Activated CD8-positive, alpha-beta memory T cell treated with anti-CD3 and anti-CD28 coated beads for 48 hours (primary cell): ENCODE results near the gene RNF6.

ENCODE experiments used
- DNase-seq, 3 experiments: peaks; one replicate each; pipeline ENCODE4 v3.0.0-alpha.2; 2020; ENCODE audit warnings: low read depth in 2 of 3, low spot score in 2 of 3

The RNF6 gene

GRCh38 chr13:26227166-26227971 lies 5.3 kb upstream of the RNF6 start:
- DNase-seq, result no peak

DNA sequence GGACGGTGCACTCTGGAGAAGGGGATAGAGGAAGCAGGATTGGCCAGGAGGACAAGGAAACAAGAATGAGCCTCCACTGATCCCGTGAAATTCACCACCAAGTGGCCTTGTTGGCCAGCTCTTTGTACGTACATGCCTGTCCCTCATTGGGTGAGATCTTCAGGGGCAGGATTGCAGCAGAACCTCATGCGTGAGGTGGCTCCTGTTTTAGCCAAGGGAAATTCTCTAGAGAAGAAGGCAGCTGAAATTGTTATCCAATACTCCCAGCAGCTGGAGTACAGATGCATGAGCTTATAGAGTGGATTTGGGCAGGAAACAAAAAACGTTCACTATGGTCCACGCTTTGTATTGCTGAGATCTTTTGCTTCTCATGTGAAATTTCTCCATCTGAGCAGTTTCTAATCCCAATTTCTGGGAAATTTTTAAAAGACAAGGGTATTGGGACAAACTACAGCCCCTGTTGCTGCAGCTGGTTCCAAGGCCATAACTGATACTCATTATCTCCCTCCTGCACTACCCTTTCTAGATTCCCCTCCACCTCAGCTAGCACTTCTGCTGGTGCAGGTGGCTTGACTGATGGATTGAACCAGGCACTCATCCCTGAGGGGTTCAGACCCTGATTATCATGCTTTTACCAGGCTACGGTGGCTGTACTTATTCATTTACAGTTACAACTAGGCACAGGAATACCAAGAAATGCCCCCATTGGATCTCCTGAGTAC lies 3.9 kb upstream of the RNF6 start:
- no peak for DNase-seq

- no peak for DNase-seq
Observed at GRCh38 chr13:26222520-26223046, 469 bp upstream of the RNF6 start.

- peak in 1 of 3 experiments; percentile 2 for DNase-seq
Observed at GRCh38 chr13:26221399-26221720, 754 bp downstream of the RNF6 start.

GRCh38 chr13:26220575-26220974 lies 1.5 kb downstream of the RNF6 start:
- no peak for DNase-seq

DNA sequence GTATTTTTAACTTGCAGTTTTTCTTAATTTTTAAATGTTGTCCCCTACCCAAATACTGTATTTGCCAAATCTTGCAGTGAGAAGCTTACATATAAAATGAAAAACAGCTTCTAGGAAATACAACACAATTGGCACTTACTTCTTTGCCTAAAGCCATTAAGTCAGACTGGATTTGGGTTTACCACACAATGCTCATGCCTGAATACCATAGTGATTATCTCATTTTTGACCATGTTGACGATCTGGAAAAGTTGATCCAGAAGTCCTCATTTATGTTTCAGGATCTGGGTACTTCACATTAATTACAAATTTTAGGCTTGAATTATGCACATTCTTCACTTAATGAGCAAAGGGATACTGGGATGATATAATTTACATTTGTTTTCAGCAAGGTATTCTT lies 2.4 kb downstream of the RNF6 start:
- DNase-seq, result no peak

DNA sequence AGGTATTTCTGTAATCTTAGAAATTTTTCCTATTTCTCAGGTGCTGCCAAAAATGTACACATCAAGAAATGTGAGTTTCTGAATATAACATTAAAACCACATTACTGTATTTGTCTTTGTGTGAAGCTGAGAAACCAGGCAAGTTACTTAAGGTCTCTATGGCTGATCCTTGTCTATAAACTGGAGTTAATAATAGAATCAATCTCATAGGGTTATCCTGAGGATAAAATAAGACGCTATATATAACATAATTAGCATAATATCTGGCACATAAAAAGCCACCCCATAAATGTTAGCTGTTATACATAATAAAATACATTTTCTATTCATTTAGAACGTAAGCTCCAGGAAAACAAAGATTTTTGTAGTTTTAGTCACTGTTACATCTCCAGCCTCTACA lies 6.1 kb downstream of the RNF6 start:
- no peak for DNase-seq

DNA sequence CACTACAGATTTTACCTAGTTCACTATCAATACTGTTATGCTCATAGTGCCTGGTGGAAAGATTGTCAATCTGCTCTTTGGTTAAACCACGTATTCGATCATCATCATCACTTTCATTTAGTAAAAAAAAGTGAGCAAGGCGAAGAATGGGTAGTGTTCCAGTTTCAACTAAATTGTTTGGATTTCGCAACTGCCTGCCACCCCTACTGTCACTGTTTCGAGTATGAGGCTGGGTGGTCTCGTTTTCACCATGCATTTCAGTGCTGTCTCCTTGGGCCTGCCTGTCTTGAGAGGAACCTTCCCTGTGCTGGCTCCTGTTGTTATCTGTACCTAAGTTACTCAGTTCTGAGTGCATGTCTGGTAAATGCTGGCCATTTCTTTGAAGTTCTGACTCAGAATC lies 8.1 kb downstream of the RNF6 start:
- DNase-seq, result no peak

GRCh38 chr13:26213345-26213744 lies 8.8 kb downstream of the RNF6 start:
- DNase-seq, result no peak

DNA sequence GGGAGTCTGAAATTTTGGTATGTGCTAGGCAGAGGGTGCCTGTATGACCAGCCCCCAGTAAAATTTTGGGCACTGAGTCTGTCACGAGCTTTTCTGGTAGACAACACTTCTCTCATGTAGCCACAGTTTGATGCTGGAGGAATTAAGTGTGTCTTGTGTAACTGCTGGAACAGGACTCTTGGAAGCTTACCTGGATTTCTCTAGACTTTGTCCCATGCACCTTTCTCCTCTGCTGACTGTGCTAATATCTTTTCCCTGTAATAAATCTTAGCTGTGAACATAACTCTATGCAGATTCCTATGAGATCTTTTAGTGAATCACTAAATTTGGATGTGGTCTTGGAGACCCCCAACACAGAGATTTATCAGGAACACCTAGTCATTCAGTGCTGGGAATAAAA lies 13.8 kb downstream of the RNF6 start:
- no peak for DNase-seq

DNA sequence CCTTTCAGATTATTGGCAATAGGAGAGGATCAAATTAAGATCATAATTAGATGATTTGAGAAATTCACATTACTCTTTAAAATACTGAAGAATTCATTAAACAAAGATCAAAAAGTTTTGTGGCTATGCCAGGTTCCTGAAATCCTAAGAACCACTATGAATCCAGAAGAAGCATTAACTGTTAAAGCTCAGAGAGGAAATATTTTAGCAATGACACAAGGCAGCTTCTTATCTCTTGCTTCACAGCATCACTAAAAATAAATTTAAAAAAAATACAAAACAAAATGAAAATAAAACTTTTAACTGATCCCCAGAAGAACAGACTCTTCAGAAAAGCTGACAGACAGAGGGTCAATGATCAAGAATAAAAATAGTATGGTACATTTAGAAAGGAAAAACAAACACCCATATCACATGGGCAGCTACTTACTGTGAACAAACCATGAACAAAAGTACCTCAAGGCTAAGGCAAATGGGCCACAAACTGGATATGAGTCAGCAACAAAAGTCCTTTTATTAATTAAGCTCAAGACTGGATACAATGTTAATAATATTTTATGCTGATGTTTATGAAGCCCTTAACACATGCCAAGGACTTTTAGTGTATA lies 19.6 kb downstream of the RNF6 start:
- DNase-seq, result no peak

- DNase-seq, result no peak
Observed at GRCh38 chr13:26200811-26201210, 21.3 kb downstream of the RNF6 start.

- no peak for DNase-seq
Observed at GRCh38 chr13:26198116-26198515, 24.0 kb downstream of the RNF6 start.

GRCh38 chr13:26197298-26197697 lies 24.8 kb downstream of the RNF6 start:
- DNase-seq, result no peak

- DNase-seq, result no peak
Observed at GRCh38 chr13:26186995-26187394, 35.1 kb downstream of the RNF6 start.

GRCh38 chr13:26186118-26186870 lies 35.8 kb downstream of the RNF6 start:
- DNase-seq, result peak; percentile 73 to 74 (median 74)

- DNase-seq, result no peak
Observed at GRCh38 chr13:26185720-26186117, 36.4 kb downstream of the RNF6 start.

- peak in 2 of 3 experiments; percentile 20 to 27 for DNase-seq
Observed at GRCh38 chr13:26184791-26185250, 37.3 kb downstream of the RNF6 start.

DNA sequence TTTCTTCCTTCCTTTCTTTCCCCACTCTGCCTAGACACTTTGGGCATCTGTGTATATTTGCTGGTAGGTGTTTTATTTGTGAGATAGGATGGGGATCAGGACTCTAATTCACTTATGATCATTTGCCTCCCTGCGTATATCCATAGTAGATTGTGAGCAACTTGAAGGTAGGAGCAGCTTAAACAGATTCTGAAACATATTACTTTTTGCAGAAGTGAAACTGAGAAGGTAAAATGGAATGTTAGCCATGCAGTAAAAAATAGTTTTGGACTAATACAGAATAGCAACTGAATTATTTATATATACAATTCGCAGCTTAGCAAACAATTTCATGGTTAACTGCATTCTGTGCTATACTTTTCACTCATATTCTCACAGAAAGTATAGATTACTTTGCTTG lies 38.7 kb downstream of the RNF6 start:
- no peak for DNase-seq

DNA sequence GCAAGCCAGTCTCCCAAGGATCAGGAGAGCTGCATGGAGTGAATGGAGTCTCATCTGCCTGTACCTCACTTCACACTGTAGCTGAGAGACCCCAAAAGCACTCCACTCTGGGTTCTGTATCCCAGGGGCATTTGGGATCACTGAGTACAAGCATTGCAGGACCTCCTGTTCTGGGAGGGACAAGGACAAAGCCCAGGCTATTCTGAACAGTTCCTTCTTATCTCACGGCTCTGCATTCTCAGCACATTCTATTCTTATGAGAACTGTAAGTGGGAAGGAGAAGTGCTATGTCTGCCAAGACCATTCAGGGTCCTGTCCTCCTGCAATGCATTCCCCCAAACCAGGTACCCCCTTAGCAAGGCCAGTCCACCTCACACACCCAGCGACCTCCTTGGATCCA lies 42.8 kb downstream of the RNF6 start:
- DNase-seq, result no peak

GRCh38 chr13:26168835-26169234 lies 53.3 kb downstream of the RNF6 start:
- no peak for DNase-seq
